ENCODE data around the gene DBNL. TPM values are rescaled to one million over a fixed set of nuclear protein-coding genes. Genes with fewer than 3 reads are reported as not detected.
"Not testable (repeated sequence)": the region's sequence is repeated elsewhere in the genome, so short reads cannot be mapped to it uniquely, and the experiment has no call there.

The DBNL gene
- total RNA-seq, 6 experiments from 2014 or later, result 30.7 to 48.1 (median 36.9) TPM

DNA sequence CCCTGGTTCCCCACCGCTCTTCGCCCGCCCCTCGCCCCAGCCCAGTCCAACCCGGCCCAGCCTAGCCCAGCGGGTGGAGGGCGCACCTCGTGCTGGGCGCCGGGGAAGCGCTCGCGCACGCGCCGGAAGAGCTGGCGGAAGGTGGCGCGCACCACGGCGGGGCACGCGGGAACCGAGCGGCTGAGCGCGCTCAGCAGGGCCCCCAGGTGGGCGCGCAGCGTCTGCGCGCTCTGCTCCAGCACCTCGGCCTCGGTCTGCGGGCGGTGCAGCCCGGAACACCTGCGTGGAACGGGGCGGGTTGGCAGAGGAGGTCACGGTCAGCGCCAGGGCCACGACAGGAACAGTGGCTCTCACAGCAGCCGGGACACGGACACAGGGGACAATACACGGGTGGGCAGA, 4.0 kb upstream of the DBNL start:
- ATAC-seq, result peak; percentile 1 to 31 (median 7)
- not testable (repeated sequence) for H3K27me3 ChIP-seq

DNA sequence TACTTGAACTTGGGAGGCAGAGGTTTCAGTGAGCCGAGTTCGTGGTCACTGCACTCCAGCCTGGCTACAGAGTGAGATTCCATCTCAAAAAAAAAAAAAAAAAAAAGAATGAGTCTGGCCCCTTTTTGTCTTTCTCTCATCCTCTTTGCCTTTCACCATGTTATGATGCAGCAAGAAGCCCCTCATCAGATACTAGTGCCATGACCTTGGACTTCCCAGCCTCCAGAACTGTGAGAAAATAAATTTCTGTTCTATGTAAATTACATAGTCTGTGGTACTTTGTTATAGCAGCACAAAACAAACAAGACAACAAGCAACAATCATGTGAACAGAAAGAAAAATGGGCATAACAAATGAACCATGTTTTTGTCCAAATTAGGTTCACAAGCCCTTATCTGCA, 2.3 kb upstream of the DBNL start:
- Histone ChIP-seq H3K36me3 (no peaks in the 10 kb centered on the region), H3K4me1 (peaks cover 0 to 19% (median 3%) of the 10 kb centered on the region in 4 donors), H3K27me3 (no peaks in the 10 kb centered on the region), H3K27ac (no peak overlapping the region), H3K9me3 (no peaks in the 10 kb centered on the region), H3K4me3 (no peak overlapping the region)
- WGBS (ENCODE audit: insufficient coverage, low coverage, low lambda C conversion rate, missing lambda C conversion rate), result no CpG with 5 or more reads among the region's 2 CpGs
- intact Hi-C loops (cut with DNase I), result no loop called here
- no peak for DNase-seq
- ATAC-seq, result no peak
- no peak for TF ChIP-seq POLR2A (IDR thresholded peaks at IDR 0.05)
- TF ChIP-seq, protein P1, sequence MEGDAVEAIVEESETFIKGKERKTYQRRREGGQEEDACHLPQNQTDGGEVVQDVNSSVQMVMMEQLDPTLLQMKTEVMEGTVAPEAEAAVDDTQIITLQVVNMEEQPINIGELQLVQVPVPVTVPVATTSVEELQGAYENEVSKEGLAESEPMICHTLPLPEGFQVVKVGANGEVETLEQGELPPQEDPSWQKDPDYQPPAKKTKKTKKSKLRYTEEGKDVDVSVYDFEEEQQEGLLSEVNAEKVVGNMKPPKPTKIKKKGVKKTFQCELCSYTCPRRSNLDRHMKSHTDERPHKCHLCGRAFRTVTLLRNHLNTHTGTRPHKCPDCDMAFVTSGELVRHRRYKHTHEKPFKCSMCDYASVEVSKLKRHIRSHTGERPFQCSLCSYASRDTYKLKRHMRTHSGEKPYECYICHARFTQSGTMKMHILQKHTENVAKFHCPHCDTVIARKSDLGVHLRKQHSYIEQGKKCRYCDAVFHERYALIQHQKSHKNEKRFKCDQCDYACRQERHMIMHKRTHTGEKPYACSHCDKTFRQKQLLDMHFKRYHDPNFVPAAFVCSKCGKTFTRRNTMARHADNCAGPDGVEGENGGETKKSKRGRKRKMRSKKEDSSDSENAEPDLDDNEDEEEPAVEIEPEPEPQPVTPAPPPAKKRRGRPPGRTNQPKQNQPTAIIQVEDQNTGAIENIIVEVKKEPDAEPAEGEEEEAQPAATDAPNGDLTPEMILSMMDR (IDR thresholded peaks at IDR 0.05), result no peak

More for the DNA sequence above, 4.0 kb upstream of the DBNL start:
- Histone ChIP-seq H3K27ac (peak overlapping the region in 1 of 3 donors; percentile 24), H3K4me3 (peak overlapping the region in 2 of 3 donors; percentile 21 to 32)
- no CpG with 5 or more reads among the region's 46 CpGs for WGBS (ENCODE audit: insufficient coverage, low coverage, low lambda C conversion rate, missing lambda C conversion rate)
- TF ChIP-seq, protein P1 (IDR thresholded peaks at IDR 0.05), result peak in 1 of 4 donors; percentile 21
- H3K9me3 ChIP-seq; H3K36me3 ChIP-seq; DNase-seq; H3K4me1 ChIP-seq; intact Hi-C loops (cut with DNase I): not testable (repeated sequence)

DNA sequence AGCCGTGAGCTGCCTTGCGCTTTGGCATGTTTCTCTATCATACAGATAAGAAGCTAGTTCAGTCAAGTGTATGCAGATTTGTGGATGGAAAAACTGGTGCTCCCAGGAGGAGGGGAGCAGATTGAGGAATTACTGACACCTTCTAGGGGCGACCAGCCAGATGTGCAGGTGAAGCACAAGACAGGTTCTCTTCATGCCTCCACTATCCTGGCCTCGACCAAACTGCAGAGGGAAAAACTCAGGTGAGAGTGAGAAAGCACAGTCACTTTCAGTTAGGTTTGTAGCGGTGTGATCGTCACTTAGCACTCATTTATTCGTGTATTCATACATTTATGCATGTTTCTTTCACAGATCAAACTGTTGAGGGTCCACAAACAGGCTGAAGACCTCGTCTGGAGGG, 600 bp upstream of the DBNL start:
- no peaks in the 10 kb centered on the region for H3K9me3 ChIP-seq
- H3K27me3 ChIP-seq, result no peaks in the 10 kb centered on the region
- intact Hi-C loops (cut with DNase I), result no loop called here
- H3K36me3 ChIP-seq, result no peaks in the 10 kb centered on the region
- WGBS (ENCODE audit: insufficient coverage, low coverage, low lambda C conversion rate, missing lambda C conversion rate), result 30% methylated on average over 8 of the region's 8 CpGs
- TF ChIP-seq POLR2A (IDR thresholded peaks at IDR 0.05), result no peak
- DNase-seq (peak in 1 of 3 donors; percentile 15), ATAC-seq (no peak)
- peaks cover 0 to 19% (median 3%) of the 10 kb centered on the region in 4 donors for H3K4me1 ChIP-seq
- H3K4me3 ChIP-seq, result peak overlapping the region; percentile 88 to 95 (median 89)
- H3K27ac ChIP-seq, result peak overlapping the region; percentile 50 to 85 (median 76)

DNA sequence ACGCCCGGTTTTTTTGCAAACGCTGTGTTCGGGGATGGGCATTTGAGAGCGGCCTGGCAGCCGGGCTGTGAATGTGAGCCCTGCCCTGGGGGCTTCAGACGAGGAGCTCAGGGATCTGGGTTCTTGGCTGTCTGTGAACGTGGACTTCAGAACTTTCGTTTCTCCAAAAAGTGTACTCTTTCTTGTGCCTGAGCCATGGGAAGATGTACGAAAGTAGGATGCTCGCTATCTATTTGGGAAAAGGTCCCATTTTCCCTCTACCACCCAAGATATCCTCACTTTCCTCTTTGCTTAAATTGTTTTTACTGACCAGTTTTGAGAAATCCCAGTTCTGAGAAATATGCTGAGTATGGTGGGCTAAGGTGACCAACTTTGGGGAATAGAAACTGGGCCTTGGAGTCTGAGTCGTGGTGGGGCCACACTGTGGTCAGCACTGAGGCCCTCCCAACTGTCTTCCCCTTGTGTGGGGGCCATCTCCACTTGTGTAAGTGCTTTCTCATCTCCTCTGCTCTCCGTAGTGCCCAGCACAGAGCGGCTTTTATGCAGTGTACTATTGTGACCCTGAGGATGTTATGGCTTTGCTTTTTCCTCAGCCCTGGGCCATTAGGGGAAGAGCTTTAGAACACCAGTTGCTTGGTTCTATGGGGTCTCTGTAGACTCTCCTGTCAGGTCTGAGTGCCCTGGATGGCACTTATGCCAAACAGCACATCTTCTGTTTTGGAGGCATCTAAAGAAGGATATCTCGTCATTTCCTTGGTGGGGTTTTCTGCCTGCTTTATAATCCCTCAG, 918 bp downstream of the DBNL start:
- ATAC-seq (no peak), DNase-seq (peak in 2 of 3 donors; percentile 35 to 42)
- Histone ChIP-seq H3K36me3 (peaks cover 0 to 6% (median 2%) of the 10 kb centered on the region in 4 donors), H3K9me3 (no peaks in the 10 kb centered on the region), H3K27ac (peak overlapping the region; percentile 70 to 85 (median 76)), H3K27me3 (no peaks in the 10 kb centered on the region), H3K4me1 (peaks cover 0 to 19% (median 3%) of the 10 kb centered on the region in 4 donors), H3K4me3 (peak overlapping the region; percentile 88 to 95 (median 89))
- 24% methylated on average over 12 of the region's 15 CpGs for WGBS (ENCODE audit: insufficient coverage, low coverage, low lambda C conversion rate, missing lambda C conversion rate)
- intact Hi-C loops (cut with DNase I), result no loop called here
- TF ChIP-seq POLR2A (IDR thresholded peaks at IDR 0.05), result no peak
- TF ChIP-seq, protein P1 (IDR thresholded peaks at IDR 0.05), result no peak

Measured in right lobe of liver (tissue), 6 donors.